ENCODE measurements around the gene PALB2. TPM values are rescaled to one million over a fixed set of nuclear protein-coding genes. Genes with fewer than 3 reads are reported as not detected.
"Not testable (repeated sequence)": the region's sequence is repeated elsewhere in the genome, so short reads cannot be mapped to it uniquely, and the experiment has no call there.

Gene PALB2
- total RNA-seq, 1 donor from 2014 or later = 4.9 TPM

DNA sequence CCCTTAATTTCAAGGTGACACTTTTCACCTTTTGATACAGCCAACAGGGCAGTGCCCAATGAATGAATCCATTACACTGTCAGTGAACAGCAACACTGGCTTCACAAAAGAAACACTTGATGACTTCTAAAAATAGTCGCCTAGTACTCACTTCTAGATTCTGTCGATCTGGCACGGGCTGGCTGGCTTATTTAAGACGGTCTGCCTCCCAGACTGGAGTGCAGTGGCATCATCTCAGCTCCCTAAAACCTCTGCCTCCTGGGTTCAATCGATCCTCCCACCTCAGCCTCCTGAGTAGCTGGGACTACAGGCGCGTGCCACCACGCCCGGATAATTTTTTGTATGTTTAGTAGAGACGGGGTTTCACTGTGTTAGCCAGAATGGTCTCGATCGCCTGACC, 46.9 kb downstream of the PALB2 start:
- no peak for DNase-seq (ENCODE audit: missing footprints)
- intact Hi-C loops (cut with DNase I) = no loop called here
- ATAC-seq = peak; percentile 35

DNA sequence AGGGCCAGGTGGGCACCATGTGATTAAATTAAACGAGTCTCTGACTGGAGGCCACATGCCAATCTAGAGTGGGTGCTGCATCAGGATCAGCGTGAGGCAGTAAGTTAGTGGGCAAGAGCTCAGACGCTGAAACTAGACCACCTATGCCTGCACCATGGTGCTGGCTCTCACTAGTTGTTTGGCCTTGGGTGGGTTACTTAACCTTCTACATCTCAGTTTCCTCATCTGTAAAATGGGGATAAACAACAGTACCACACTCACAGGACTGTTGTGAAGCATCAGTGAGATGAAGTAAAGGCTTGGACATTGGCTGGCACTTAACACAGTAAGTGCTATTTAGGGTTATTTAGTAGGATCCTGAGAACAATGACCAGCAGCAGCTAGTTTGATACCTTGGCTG, 50.9 kb downstream of the PALB2 start:
- DNase-seq (ENCODE audit: missing footprints) (no peak), ATAC-seq (no peak)
- intact Hi-C loops (cut with DNase I) = no loop called here

DNA sequence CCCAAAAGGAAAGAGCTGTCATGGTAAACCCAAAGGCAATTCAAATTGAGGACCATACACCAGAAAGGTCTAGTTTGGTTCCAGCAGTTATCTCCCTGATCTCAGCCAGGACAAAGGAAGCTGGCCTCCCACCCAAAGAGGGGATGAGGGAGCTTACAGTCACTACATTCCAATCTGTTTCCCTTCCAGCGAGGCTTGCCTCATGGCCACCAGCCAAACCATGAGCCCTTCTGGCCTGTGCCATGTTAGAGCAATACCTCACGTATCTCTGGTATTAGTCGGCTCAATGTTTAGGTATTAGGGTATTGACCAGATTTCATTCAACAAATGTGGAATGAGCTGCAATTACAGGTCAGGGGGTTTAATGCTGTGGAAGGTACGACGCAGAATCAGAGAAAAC, 53.4 kb downstream of the PALB2 start:
- intact Hi-C loops (cut with DNase I) = no loop called here
- ATAC-seq = peak; percentile 45
- no peak for DNase-seq (ENCODE audit: missing footprints)

GRCh38 chr16:23584186-23585076, 56.7 kb downstream of the PALB2 start:
- intact Hi-C loops (cut with DNase I) = no loop called here
- DNase-seq (ENCODE audit: missing footprints) (no peak), ATAC-seq (peak; percentile 54)

DNA sequence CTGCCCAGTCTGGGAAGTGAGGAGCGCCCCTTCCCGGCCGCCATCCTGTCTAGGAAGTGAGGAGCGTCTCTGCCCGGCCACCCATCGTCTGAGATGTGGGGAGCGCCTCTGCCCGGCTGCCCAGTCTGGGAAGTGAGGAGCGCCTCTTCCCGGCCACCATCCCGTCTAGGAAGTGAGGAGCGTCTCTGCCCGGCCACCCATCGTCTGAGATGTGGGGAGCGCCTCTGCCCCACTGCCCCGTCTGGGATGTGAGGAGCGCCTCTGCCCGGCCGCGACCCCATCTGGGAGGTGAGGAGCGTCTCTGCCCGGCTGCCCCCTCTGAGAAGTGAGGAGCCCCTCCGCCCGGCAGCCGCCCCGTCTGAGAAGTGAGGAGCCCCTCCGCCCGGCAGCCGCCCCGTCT, 57.8 kb downstream of the PALB2 start:
- DNase-seq (ENCODE audit: missing footprints); intact Hi-C loops (cut with DNase I); ATAC-seq: not testable (repeated sequence)

DNA sequence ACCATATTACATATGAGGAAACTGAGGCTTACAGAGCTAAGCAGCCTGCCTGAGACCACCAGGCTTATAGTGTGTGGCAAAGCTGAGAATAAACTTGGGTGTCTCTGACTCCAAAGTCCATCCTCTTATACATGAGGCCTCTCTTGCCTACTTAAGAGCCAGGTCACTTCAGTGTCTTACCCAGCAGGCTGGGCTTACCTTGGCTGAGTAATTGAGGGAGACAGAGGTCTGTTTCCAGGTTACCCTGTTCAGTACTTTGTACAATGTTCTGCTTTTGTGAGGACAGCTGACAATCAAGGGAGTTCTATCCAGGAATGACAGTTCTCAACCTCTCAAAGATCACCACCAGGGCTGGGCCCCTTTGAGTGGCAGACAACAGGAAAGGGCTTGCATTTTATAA, 59.3 kb downstream of the PALB2 start:
- intact Hi-C loops (cut with DNase I) = no loop called here
- ATAC-seq (no peak), DNase-seq (ENCODE audit: missing footprints) (no peak)

GRCh38 chr16:23580391-23580790, 60.7 kb downstream of the PALB2 start:
- intact Hi-C loops (cut with DNase I) = no loop called here
- DNase-seq (ENCODE audit: missing footprints) (no peak), ATAC-seq (no peak)

DNA sequence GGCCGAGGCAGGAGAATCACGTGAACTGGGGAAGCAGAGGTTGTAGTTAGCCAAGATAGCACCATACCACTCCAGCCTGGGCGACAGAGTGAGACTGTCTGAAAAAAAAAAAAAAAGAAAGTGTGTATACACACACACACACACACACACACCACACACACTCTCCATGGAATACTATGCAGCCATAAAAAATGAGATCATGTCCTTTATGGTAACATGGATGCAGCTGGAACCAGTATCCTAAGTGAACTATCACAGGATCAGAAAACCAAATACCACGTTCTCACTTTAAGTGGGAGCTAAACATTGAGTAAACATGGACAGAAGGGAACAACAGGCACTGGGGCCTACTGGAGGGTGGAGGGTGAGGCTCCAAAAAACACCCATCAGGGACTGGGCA, 61.7 kb downstream of the PALB2 start:
- DNase-seq (ENCODE audit: missing footprints) = no peak
- ATAC-seq = no peak
- intact Hi-C loops (cut with DNase I) = no loop called here

GRCh38 chr16:23578101-23578830, 62.8 kb downstream of the PALB2 start:
- DNase-seq (ENCODE audit: missing footprints) = no peak
- intact Hi-C loops (cut with DNase I) = no loop called here
- no peak for ATAC-seq

DNA sequence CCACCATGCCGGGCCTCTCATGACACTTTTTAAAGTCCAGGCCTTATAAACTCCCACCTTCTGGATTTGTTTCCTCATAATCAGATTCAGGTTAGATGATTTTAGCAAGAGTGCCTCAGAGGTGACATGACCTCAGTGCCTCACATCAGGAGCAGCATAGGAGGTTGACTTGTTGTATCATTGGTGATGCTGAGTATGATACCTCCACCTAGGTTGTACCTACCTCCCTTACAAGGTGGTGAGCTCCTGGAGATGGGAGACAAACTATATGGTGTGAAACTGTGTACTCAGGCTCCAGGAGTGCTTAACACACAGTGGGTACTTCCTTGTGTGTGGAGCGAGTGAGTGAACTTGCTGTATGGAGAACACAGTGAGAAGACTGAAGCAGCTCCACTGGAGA, 63.6 kb downstream of the PALB2 start:
- intact Hi-C loops (cut with DNase I) = no loop called here
- no peak for ATAC-seq
- DNase-seq (ENCODE audit: missing footprints) = no peak

- no peak for DNase-seq (ENCODE audit: missing footprints)
- no peak for ATAC-seq
- intact Hi-C loops (cut with DNase I) = no loop called here
These were observed 65.3 kb downstream of the PALB2 start for GRCh38 chr16:23575834-23576233.

- ATAC-seq (no peak), DNase-seq (ENCODE audit: missing footprints) (no peak)
- intact Hi-C loops (cut with DNase I) = no loop called here
These were observed 67.3 kb downstream of the PALB2 start for GRCh38 chr16:23573817-23574216.

DNA sequence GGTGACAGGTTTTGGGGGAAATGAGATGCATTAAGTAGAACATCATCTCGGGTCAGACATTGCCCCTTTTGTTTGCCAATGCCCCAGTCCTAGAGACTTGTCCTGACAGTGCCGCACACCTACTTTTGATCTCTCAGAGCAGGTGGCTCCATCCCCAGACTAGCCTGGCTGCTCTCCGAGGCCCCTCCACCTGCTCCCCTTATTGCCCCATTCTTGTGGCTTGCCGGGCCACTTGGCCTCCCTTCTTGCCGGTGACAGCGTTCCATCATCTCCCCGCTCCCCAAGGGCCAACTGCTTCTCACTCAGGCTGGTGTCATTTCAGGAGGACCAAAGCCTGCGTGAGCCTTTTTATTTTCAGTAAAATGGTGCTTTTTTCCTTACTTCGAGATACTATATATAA, 68.7 kb downstream of the PALB2 start:
- no peak for ATAC-seq
- intact Hi-C loops (cut with DNase I) = no loop called here
- DNase-seq (ENCODE audit: missing footprints) = no peak

- ATAC-seq (no peak), DNase-seq (ENCODE audit: missing footprints) (no peak)
- intact Hi-C loops (cut with DNase I) = no loop called here
These were observed 69.2 kb downstream of the PALB2 start for GRCh38 chr16:23571895-23572294.

DNA sequence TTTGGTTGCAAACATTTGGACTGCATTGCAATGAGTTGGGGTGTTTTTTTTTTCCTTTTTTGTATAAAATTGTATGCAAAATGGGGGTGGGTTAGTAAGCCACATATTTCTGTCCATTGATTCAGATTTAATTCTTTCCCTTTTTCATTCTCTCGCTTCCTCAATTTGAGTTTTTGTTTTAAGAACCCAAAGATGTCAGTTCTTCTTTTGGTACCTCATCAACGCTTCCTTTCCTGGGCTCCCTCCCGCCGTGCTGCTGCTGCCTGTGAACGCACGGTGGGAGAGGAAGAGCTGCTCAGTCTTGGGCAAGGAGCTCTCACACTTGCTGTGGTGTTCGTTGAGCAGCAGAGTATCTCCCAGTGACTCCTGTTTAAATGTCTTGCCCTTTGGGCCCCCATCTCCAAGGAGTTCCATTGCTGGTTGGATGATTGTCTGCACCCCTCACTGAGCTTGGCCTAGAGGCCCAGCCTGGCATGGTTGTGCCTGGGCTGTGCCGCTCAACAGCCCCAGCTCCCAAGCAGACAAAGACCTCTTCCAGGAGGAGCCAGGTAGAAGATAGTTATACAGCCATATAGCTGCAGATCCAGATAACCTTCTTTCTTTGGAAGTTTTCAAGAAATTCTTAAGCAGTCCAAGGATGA, 70.0 kb downstream of the PALB2 start:
- DNase-seq (ENCODE audit: missing footprints) (no peak), ATAC-seq (no peak)
- intact Hi-C loops (cut with DNase I) = no loop called here

DNA sequence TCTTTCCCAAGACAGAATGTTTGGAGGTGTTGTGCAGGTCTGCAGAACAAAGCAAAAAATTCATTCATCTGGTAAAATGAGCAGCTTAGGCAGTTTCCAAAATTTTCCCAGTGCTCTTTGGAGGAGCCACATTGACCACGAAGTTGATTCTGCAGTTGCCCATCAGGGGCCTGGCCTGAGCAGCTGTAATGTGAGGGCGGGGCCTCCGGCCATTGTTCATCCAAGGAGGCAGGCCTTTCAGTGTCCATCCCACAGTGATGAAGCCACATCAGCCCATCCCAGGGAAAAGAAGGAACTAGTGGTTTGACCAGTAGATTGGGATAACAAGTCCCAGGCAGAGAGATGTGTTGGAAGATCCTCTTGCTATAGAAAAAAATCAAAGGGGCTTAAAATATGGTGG, 73.5 kb downstream of the PALB2 start:
- intact Hi-C loops (cut with DNase I) = no loop called here
- ATAC-seq (no peak), DNase-seq (ENCODE audit: missing footprints) (no peak)

GRCh38 chr16:23566724-23567123, 74.4 kb downstream of the PALB2 start:
- intact Hi-C loops (cut with DNase I) = no loop called here
- DNase-seq (ENCODE audit: missing footprints) (no peak), ATAC-seq (no peak)

DNA sequence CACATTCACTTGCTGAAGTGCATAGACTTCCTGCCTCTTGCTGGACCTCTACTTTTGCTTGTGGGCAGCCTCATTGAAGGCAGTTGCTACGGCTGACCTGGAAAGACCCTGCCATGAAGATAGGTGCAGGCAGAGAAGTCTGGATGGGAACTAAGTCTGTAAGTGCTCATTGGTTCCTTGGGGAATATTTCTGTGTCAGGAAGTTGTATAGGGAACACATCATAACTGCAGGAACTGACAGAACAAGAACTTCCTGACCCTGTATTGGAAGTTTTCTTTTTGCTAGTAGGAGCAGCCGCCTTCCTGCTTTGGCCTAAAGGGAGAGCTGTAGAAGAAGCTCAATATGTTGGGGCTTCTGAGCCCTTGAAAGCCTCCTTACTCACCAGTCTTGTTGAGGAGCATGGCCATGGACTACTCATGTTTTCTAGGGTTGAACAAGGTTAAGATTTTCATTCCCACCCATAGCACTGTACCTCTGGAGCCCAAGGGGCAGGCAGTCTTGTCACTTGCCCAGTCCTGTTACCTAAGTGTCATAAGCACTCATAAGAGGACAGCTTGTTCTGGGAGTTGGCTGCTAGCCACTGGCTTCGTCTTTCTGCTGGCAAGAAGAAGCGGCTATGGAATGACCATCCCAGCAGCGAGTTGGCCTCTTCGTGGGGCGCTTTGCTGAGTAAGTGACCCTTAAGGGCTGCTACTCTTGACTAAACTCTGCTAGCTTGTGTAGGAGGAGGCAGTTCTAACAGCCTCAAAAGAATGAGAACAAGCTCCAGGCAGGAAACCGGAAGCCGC, 76.3 kb downstream of the PALB2 start:
- ATAC-seq (peak; percentile 80), DNase-seq (ENCODE audit: missing footprints) (peak; percentile 80)
- intact Hi-C loops (cut with DNase I) = no loop called here

- ATAC-seq (no peak), DNase-seq (ENCODE audit: missing footprints) (no peak)
These were observed 77.9 kb downstream of the PALB2 start for GRCh38 chr16:23563186-23563585.

More at GRCh38 chr16:23563186-23563585, 77.9 kb downstream of the PALB2 start:
- intact Hi-C loops (cut with DNase I) = no loop called here

Measured in Right ventricle myocardium inferior (tissue), 1 donor.